Tibial artery (tissue), 4 donors: Measurements from ENCODE around the gene GALNT18.

Experiments used
- DNase-seq, 2 donors: peaks; one replicate each; pipeline ENCODE4 v3.0.0-alpha.2; 2019
- H3K27ac ChIP-seq, 2 donors: fragments of 200-600 bp; sonication (generic) in 1 of 2; 1 replicate in 1 of 2; 2 replicates in 1 of 2; pipeline ENCODE4 v1.5.1; 2018 to 2019; ENCODE audit warnings: mild to moderate bottlenecking in 1 of 2
- H3K27me3 ChIP-seq, 2 donors: fragments of 200-600 bp; sonication (generic) in 1 of 2; one replicate each; pipeline versions ENCODE4 v1.5.1 to v1.6.0; 2016 to 2019
- H3K36me3 ChIP-seq, 3 donors: fragments of 200-600 bp; sonication (generic) in 2 of 3; one replicate each; pipeline ENCODE4 v1.5.1; 2016 to 2019; ENCODE audit warnings: mild to moderate bottlenecking in 2 of 3
- H3K4me1 ChIP-seq, 4 donors: fragments of 200-600 bp; sonication (generic) in 2 of 4; 1 replicate in 3 of 4; 2 replicates in 1 of 4; pipeline ENCODE4 v1.5.1; 2016 to 2019
- H3K4me3 ChIP-seq, 2 donors: fragments of 200-600 bp; sonication (generic) in 1 of 2; 1 replicate in 1 of 2; 2 replicates in 1 of 2; pipeline ENCODE4 v1.5.1; 2018 to 2019; ENCODE audit warnings: mild to moderate bottlenecking in 2 of 2
- H3K9me3 ChIP-seq, 3 donors: fragments of 200-600 bp; sonication (generic) in 1 of 3; one replicate each; pipeline ENCODE4 v1.5.1; 2016 to 2019
- CTCF ChIP-seq, 2 experiments: fragments of 200-600 bp in 1 of 2; fragments of 450-650 bp in 1 of 2; IDR thresholded peaks; one replicate each; pipeline ENCODE4 v1.5.1; 2017 to 2019; ENCODE audit warnings: antibody characterized with exemption in 2 of 2, mild to moderate bottlenecking in 1 of 2, moderate library complexity in 1 of 2
- intact Hi-C: fragments of 100-400 bp; cut with DNase I; formaldehyde crosslinking; loops from one replicate; pipeline ENCODE4 v1.15.0; 2023; ENCODE audit warnings: low total_unique reads

GALNT18 gene

GRCh38 chr11:11636671-11637070 lies 14.9 kb upstream of the GALNT18 start:
- no peak overlapping the region for H3K27ac ChIP-seq
- intact Hi-C loops: loop anchor here (10.0 kb wide), 2 partner anchors 148 to 592 kb away; no protein-coding TSS in a partner anchor
- no peaks in the 10 kb centered on the region for H3K9me3 ChIP-seq
- no peaks in the 10 kb centered on the region for H3K36me3 ChIP-seq
- no peak for DNase-seq
- H3K4me1 ChIP-seq: no peaks in the 10 kb centered on the region
- H3K27me3 ChIP-seq: no peaks in the 10 kb centered on the region
- TF ChIP-seq CTCF (IDR thresholded peaks at IDR 0.05): no peak
- H3K4me3 ChIP-seq: no peak overlapping the region

- TF ChIP-seq CTCF (IDR thresholded peaks at IDR 0.05): no peak
- no peaks in the 10 kb centered on the region for H3K9me3 ChIP-seq
- no peak for DNase-seq
- H3K27ac ChIP-seq: no peak overlapping the region
- no peaks in the 10 kb centered on the region for H3K36me3 ChIP-seq
- no peak overlapping the region for H3K4me3 ChIP-seq
- no peaks in the 10 kb centered on the region for H3K4me1 ChIP-seq
- intact Hi-C loops: loop anchor here (10.0 kb wide), 2 partner anchors 149 to 591 kb away; no protein-coding TSS in a partner anchor
- no peaks in the 10 kb centered on the region for H3K27me3 ChIP-seq
These were observed 13.6 kb upstream of the GALNT18 start for GRCh38 chr11:11635443-11635842.

- no peak for TF ChIP-seq CTCF (IDR thresholded peaks at IDR 0.05)
- Histone ChIP-seq H3K9me3 (no peaks in the 10 kb centered on the region), H3K27me3 (no peaks in the 10 kb centered on the region), H3K36me3 (no peaks in the 10 kb centered on the region), H3K27ac (no peak overlapping the region), H3K4me1 (no peaks in the 10 kb centered on the region), H3K4me3 (no peak overlapping the region)
- DNase-seq: no peak
- intact Hi-C loops: no loop called here
These were observed 7.6 kb upstream of the GALNT18 start for GRCh38 chr11:11629368-11629767.

GRCh38 chr11:11628651-11629050 lies 6.8 kb upstream of the GALNT18 start:
- H3K27ac ChIP-seq: no peak overlapping the region
- H3K9me3 ChIP-seq: no peaks in the 10 kb centered on the region
- no peak overlapping the region for H3K4me3 ChIP-seq
- TF ChIP-seq CTCF (IDR thresholded peaks at IDR 0.05): no peak
- H3K27me3 ChIP-seq: no peaks in the 10 kb centered on the region
- H3K4me1 ChIP-seq: no peaks in the 10 kb centered on the region
- H3K36me3 ChIP-seq: no peaks in the 10 kb centered on the region
- intact Hi-C loops: no loop called here
- no peak for DNase-seq

GRCh38 chr11:11626128-11626527 lies 4.3 kb upstream of the GALNT18 start:
- no peaks in the 10 kb centered on the region for H3K36me3 ChIP-seq
- TF ChIP-seq CTCF (IDR thresholded peaks at IDR 0.05): no peak
- H3K27me3 ChIP-seq: no peaks in the 10 kb centered on the region
- no peak overlapping the region for H3K27ac ChIP-seq
- H3K9me3 ChIP-seq: no peaks in the 10 kb centered on the region
- intact Hi-C loops: no loop called here
- no peak for DNase-seq
- H3K4me3 ChIP-seq: no peak overlapping the region
- peaks cover 0 to 4% (median 2%) of the 10 kb centered on the region in 4 donors for H3K4me1 ChIP-seq

GRCh38 chr11:11624926-11625325 lies 3.1 kb upstream of the GALNT18 start:
- no peak for TF ChIP-seq CTCF (IDR thresholded peaks at IDR 0.05)
- no peak for DNase-seq
- H3K27ac ChIP-seq: no peak overlapping the region
- H3K4me1 ChIP-seq: peaks cover 0 to 7% (median 3%) of the 10 kb centered on the region in 4 donors
- H3K36me3 ChIP-seq: no peaks in the 10 kb centered on the region
- intact Hi-C loops: no loop called here
- H3K4me3 ChIP-seq: no peak overlapping the region
- no peaks in the 10 kb centered on the region for H3K27me3 ChIP-seq
- no peaks in the 10 kb centered on the region for H3K9me3 ChIP-seq
